Uterus (tissue), 2 donors: ENCODE results near the gene MALAT1.
"Not testable (repeated sequence)": the region's sequence is repeated elsewhere in the genome, so short reads cannot be mapped to it uniquely, and the experiment has no call there.

Experiments used
- CTCF ChIP-seq, 4 experiments: fragments of 200-600 bp in 2 of 4; fragments of 450-650 bp in 2 of 4; sonication (generic) in 2 of 4; IDR thresholded peaks; one replicate each; pipeline ENCODE4 v1.5.1; 2016 to 2019; ENCODE audit warnings: antibody characterized with exemption in 4 of 4, mild to moderate bottlenecking in 2 of 4, moderate library complexity in 1 of 4
- POLR2A ChIP-seq, 2 donors: fragments of 450-650 bp; IDR thresholded peaks; one replicate each; pipeline ENCODE4 v1.6.1; 2016; ENCODE audit warnings: antibody characterized with exemption in 2 of 2, mild to moderate bottlenecking in 1 of 2, moderate library complexity in 1 of 2

GRCh38 chr11:65467306-65467705 lies 31.5 kb upstream of the MALAT1 start:
- TF ChIP-seq CTCF, POLR2A (IDR thresholded peaks at IDR 0.05): not testable (repeated sequence)
